ENCODE data around the gene TEX36.
"Not testable (repeated sequence)": the region's sequence is repeated elsewhere in the genome, so short reads cannot be mapped to it uniquely, and the experiment has no call there.

TEX36 gene

DNA sequence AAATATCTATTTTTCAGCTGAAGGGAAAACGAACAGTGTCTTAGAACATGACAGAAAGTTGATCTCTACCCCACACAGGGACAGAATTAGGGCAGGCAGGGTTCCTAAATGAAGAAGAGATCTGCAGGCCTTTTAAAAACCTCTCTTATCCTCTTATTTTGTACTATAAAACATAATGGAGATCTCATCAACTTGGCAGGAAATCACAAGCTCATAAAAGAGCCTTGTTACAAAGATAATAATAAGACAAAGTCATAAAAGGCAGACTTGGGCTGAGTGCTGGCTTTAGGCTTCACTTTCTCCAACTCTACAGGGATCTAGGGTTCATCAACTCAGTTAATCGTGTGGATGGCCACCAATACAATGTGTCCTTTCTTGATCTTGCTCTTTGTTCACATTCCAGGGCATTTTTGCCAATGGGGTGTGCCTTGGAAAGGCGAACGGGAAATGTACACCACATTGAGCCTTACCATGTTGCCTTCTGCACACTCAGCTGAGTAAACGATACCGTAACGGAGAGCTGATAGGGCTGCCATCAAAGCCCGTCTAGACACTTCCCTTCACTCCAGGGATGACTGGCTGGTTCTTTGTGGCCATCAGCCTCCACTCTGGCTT, 7.1 kb upstream of the TEX36 start:
- no peak overlapping the region for H3K9ac ChIP-seq (ENCODE audit: low read length)
- H3K9me3 ChIP-seq (ENCODE audit: low read length) = no peaks in the 10 kb centered on the region
- H3K4me1 ChIP-seq (ENCODE audit: insufficient read depth, low read length) = no peaks in the 10 kb centered on the region
- no peaks in the 10 kb centered on the region for H3K27me3 ChIP-seq (ENCODE audit: control insufficient read depth in 1 of 2, insufficient read depth in 2 of 2, low read length in 2 of 2)
- H3K36me3 ChIP-seq (ENCODE audit: insufficient read depth, low read length) = no peaks in the 10 kb centered on the region
- H3K27ac ChIP-seq (ENCODE audit: low read depth, low read length) = no peak overlapping the region
- H3K4me3 ChIP-seq (ENCODE audit: low read depth in 1 of 2, low read length in 2 of 2) = no peak overlapping the region

DNA sequence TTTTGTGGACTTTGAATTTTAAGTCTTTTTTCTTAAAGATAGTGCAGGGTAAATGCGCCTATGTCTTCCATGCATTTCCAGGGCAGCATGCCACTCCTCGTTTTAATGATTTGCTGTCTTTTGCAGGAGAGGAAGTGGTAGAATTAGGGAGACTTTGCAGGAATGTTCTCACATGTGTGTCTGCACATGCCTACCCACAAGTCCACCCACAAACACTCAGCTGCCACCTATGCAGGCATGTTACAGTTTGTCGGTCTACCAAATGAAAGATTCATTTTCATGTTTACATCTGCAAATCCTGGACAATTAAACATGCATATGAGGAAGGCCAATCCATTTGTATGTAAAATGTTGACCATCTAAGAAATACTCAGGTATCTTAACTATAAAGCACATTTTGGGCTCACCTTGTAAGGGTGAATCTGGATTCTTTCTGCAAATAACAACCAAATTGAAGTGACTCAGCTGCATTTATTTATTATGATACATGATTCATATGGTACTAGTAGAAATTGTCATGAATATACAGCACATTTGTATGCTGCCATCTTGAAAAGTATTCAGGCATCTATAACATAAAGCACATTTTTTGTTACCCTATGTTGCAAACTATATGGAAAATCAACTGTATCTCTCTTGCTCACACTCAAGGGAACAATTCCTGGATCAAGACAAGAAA, 4.7 kb upstream of the TEX36 start:
- H3K36me3 ChIP-seq (ENCODE audit: insufficient read depth, low read length) = no peaks in the 10 kb centered on the region
- no peaks in the 10 kb centered on the region for H3K27me3 ChIP-seq (ENCODE audit: control insufficient read depth in 1 of 2, insufficient read depth in 2 of 2, low read length in 2 of 2)
- no peak overlapping the region for H3K9ac ChIP-seq (ENCODE audit: low read length)
- no peaks in the 10 kb centered on the region for H3K4me1 ChIP-seq (ENCODE audit: insufficient read depth, low read length)
- H3K27ac ChIP-seq (ENCODE audit: low read depth, low read length) = no peak overlapping the region
- H3K9me3 ChIP-seq (ENCODE audit: low read length) = no peaks in the 10 kb centered on the region
- H3K4me3 ChIP-seq (ENCODE audit: low read depth in 1 of 2, low read length in 2 of 2) = no peak overlapping the region

DNA sequence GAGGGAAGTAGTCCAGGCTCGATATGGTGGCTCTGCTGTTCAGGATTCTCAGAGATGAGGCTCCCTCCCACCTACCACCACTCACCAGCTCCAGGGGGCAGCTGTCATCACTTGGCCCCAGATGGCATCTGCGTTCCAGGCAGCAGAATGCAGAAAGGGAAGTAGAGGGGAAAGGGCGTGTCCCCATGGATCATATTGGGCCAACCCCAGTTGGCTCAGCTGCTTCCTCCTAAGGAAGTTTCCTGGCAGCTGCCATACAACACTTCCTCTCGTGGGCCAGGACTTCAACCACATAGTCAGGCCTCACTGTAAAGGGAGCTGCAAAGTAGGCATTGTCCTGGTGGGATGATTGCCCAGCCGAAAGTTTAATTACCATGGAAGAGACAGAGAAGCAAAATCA, 1.6 kb upstream of the TEX36 start:
- Histone ChIP-seq H3K27me3 (ENCODE audit: control insufficient read depth in 1 of 2, insufficient read depth in 2 of 2, low read length in 2 of 2) (no peaks in the 10 kb centered on the region), H3K4me1 (ENCODE audit: insufficient read depth, low read length) (no peaks in the 10 kb centered on the region)

DNA sequence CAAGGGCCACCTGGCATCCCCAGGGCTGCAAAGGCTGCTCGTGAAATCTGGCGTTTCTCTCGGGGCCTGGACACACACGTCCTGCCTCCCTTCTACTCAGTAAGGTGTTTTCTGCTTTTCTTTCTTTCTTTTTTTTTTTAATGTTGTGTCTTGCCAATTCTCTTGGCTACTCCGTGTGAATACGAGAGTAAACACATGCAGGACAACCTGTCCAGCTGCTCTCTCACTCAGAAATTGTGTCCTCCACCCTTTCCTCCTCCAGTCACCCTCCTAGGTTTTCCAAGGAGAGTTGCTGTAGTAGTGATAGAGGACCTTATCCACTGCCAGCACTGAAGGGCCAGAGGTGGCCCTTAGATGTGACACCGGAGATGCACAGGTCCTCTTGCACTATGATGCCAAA, 858 bp upstream of the TEX36 start:
- Histone ChIP-seq H3K27me3 (ENCODE audit: control insufficient read depth in 1 of 2, insufficient read depth in 2 of 2, low read length in 2 of 2) (no peaks in the 10 kb centered on the region), H3K27ac (ENCODE audit: low read depth, low read length) (no peak overlapping the region), H3K36me3 (ENCODE audit: insufficient read depth, low read length) (no peaks in the 10 kb centered on the region), H3K4me1 (ENCODE audit: insufficient read depth, low read length) (no peaks in the 10 kb centered on the region), H3K4me3 (ENCODE audit: low read depth in 1 of 2, low read length in 2 of 2) (no peak overlapping the region), H3K9ac (ENCODE audit: low read length) (no peak overlapping the region), H3K9me3 (ENCODE audit: low read length) (no peaks in the 10 kb centered on the region)

More for the DNA sequence above, 1.6 kb upstream of the TEX36 start:
- H3K4me3 ChIP-seq (ENCODE audit: low read depth in 1 of 2, low read length in 2 of 2) = no peak overlapping the region
- no peak overlapping the region for H3K9ac ChIP-seq (ENCODE audit: low read length)
- no peaks in the 10 kb centered on the region for H3K36me3 ChIP-seq (ENCODE audit: insufficient read depth, low read length)
- H3K9me3 ChIP-seq (ENCODE audit: low read length) = no peaks in the 10 kb centered on the region
- H3K27ac ChIP-seq (ENCODE audit: low read depth, low read length) = no peak overlapping the region

DNA sequence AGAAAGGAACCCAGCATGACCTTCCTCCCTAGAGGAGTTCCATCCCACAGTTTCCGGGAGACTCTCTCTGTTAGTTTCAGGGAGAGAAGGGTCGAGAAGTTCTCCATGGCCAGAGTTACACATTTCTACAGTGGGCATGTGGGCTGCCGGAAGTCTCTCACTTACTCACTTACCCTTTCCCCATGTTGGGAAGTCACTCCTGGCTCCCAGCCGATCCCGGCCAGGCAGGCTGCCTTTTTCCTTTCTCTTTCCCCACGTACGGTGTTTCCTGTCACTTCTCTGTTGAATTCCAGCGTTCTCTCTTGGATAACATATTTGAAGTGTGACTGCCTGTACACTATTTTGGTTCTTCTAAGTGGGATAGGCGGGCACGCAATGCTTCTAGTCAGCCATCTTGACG, 3.5 kb downstream of the TEX36 start:
- Histone ChIP-seq H3K4me1 (ENCODE audit: insufficient read depth, low read length) (no peaks in the 10 kb centered on the region), H3K36me3 (ENCODE audit: insufficient read depth, low read length) (no peaks in the 10 kb centered on the region), H3K9ac (ENCODE audit: low read length) (no peak overlapping the region), H3K27ac (ENCODE audit: low read depth, low read length) (no peak overlapping the region), H3K27me3 (ENCODE audit: control insufficient read depth in 1 of 2, insufficient read depth in 2 of 2, low read length in 2 of 2) (no peaks in the 10 kb centered on the region), H3K9me3 (ENCODE audit: low read length) (no peaks in the 10 kb centered on the region), H3K4me3 (ENCODE audit: low read depth in 1 of 2, low read length in 2 of 2) (no peak overlapping the region)

DNA sequence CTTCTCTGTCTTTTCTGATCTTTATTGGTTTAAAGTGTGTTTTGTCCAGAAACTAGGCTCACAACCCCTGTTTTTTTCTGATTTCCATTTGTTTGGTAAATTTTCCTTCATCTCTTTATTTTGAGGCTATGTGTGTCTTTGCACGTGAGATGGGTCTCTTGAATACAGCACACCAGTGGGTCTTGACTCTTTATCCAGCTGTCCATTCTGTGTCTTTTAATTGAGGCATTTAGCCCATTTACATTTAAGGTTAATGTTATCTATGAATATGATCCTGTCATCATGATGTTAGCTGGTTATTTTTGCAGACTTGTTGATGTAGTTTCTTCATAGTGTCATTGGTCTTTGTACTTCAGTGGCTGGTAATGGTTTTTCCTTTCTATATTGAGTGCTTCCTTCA, 10.1 kb downstream of the TEX36 start:
- H3K9me3 ChIP-seq (ENCODE audit: low read length) = no peaks in the 10 kb centered on the region
- H3K27me3 ChIP-seq (ENCODE audit: control insufficient read depth in 1 of 2, insufficient read depth in 2 of 2, low read length in 2 of 2) = no peaks in the 10 kb centered on the region
- no peak overlapping the region for H3K4me3 ChIP-seq (ENCODE audit: low read depth in 1 of 2, low read length in 2 of 2)
- no peaks in the 10 kb centered on the region for H3K4me1 ChIP-seq (ENCODE audit: insufficient read depth, low read length)
- no peak overlapping the region for H3K9ac ChIP-seq (ENCODE audit: low read length)
- H3K36me3 ChIP-seq (ENCODE audit: insufficient read depth, low read length) = no peaks in the 10 kb centered on the region
- no peak overlapping the region for H3K27ac ChIP-seq (ENCODE audit: low read depth, low read length)

DNA sequence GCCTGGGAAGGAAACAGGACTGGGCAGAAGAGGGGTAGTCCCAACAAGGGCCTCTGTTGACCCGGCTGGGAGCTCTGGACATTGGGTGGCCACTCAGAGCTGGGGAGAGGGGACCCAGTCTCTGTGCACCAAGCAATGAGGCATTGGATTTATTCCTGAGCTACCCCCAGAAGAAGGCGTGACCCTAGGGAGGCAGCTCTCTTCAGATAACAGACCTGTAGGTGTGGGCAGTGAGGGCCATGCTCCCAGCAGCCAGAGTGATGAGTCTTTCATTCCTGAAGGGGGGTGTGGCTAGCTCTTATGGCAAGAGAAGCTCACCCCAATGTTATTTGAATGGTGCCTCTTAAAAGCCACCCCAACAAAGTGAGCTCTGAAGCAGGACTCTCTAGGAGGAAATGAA, 20.4 kb downstream of the TEX36 start:
- no peak overlapping the region for H3K27ac ChIP-seq (ENCODE audit: low read depth, low read length)
- no peaks in the 10 kb centered on the region for H3K36me3 ChIP-seq (ENCODE audit: insufficient read depth, low read length)
- no peaks in the 10 kb centered on the region for H3K9me3 ChIP-seq (ENCODE audit: low read length)
- H3K4me1 ChIP-seq (ENCODE audit: insufficient read depth, low read length) = no peaks in the 10 kb centered on the region
- no peak overlapping the region for H3K9ac ChIP-seq (ENCODE audit: low read length)
- no peaks in the 10 kb centered on the region for H3K27me3 ChIP-seq (ENCODE audit: control insufficient read depth in 1 of 2, insufficient read depth in 2 of 2, low read length in 2 of 2)
- H3K4me3 ChIP-seq (ENCODE audit: low read depth in 1 of 2, low read length in 2 of 2) = no peak overlapping the region

DNA sequence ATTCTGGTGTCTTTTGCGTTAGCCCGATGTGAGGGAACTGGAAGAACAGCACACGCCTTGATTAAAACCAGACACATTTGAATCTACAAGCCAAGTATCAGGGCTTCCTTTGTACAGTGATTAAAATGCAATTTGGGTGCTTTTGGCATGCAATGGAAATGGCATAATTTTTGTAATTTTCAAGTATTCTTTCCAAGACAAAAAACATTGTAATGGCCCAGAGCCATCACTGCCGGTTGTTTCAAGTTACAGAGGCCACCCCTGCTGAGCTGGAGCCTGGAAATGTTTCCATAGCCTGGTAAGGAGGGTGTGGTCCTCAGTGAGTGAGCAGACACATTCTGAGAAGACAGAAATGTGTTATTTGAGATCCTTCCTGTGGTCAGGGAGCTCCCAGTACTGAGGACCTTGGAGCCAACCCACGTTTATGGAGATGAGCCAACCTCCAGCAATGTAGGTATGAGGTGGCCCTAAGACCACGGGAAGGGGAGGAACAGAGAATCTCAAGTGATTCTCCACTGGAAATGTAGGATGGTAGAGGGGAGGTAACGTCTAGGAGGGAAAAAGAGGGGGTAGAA, 20.9 kb downstream of the TEX36 start:
- Histone ChIP-seq H3K27ac (ENCODE audit: low read depth, low read length) (no peak overlapping the region), H3K9ac (ENCODE audit: low read length) (no peak overlapping the region), H3K4me1 (ENCODE audit: insufficient read depth, low read length) (no peaks in the 10 kb centered on the region), H3K9me3 (ENCODE audit: low read length) (no peaks in the 10 kb centered on the region), H3K36me3 (ENCODE audit: insufficient read depth, low read length) (no peaks in the 10 kb centered on the region), H3K27me3 (ENCODE audit: control insufficient read depth in 1 of 2, insufficient read depth in 2 of 2, low read length in 2 of 2) (no peaks in the 10 kb centered on the region), H3K4me3 (ENCODE audit: low read depth in 1 of 2, low read length in 2 of 2) (no peak overlapping the region)

DNA sequence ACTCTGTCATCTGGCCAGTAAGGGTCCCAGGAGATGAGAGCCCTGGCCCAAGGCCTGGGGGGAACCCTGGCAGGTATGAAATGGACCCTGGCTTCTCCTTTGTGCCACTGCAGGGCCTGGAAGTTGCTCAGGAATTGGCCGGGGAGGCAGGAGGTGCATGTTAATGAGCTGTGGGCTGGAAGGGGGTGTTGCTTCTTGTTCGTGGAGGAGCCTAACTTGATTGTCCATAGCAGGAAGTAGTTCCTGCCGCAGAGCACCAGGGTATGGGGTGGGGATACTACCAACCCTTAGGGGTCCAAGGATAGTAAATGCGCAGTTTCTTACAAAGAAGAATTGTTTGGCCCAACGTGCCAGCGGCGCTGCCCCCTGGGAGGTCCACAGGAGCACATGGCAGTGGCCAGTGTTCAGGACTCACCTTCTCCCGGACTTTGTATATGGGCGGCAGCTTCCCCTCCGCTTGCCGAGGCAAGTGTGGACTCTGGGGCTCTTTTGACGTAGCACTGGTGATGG, 21.5 kb downstream of the TEX36 start:
- H3K27me3 ChIP-seq (ENCODE audit: control insufficient read depth in 1 of 2, insufficient read depth in 2 of 2, low read length in 2 of 2) = no peaks in the 10 kb centered on the region
- H3K9ac ChIP-seq (ENCODE audit: low read length) = no peak overlapping the region
- no peaks in the 10 kb centered on the region for H3K4me1 ChIP-seq (ENCODE audit: insufficient read depth, low read length)
- H3K4me3 ChIP-seq (ENCODE audit: low read depth in 1 of 2, low read length in 2 of 2) = no peak overlapping the region
- no peaks in the 10 kb centered on the region for H3K9me3 ChIP-seq (ENCODE audit: low read length)
- no peak overlapping the region for H3K27ac ChIP-seq (ENCODE audit: low read depth, low read length)
- no peaks in the 10 kb centered on the region for H3K36me3 ChIP-seq (ENCODE audit: insufficient read depth, low read length)

DNA sequence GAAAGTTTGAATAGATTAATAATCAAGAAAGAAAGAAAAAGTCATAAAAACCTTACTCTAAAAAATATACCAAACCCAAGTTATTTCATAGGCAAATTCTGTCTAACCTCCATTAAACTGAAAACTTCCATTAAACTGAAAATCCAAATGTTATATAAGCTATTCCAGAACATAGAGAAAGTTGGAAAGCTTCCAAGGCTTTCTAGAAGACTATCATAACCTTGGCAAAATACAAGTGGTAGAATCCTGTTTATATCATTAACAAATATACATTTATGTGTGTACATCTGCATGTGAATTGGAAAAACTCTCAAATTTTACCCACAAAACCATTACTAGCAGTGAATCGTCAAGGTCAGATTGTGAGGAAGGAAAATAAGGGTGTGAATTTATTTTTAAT, 23.9 kb downstream of the TEX36 start:
- Histone ChIP-seq H3K9me3 (ENCODE audit: low read length) (no peaks in the 10 kb centered on the region), H3K9ac (ENCODE audit: low read length) (no peak overlapping the region), H3K4me1 (ENCODE audit: insufficient read depth, low read length) (no peaks in the 10 kb centered on the region), H3K27me3 (ENCODE audit: control insufficient read depth in 1 of 2, insufficient read depth in 2 of 2, low read length in 2 of 2) (no peaks in the 10 kb centered on the region), H3K36me3 (ENCODE audit: insufficient read depth, low read length) (no peaks in the 10 kb centered on the region), H3K27ac (ENCODE audit: low read depth, low read length) (no peak overlapping the region), H3K4me3 (ENCODE audit: low read depth in 1 of 2, low read length in 2 of 2) (no peak overlapping the region)

DNA sequence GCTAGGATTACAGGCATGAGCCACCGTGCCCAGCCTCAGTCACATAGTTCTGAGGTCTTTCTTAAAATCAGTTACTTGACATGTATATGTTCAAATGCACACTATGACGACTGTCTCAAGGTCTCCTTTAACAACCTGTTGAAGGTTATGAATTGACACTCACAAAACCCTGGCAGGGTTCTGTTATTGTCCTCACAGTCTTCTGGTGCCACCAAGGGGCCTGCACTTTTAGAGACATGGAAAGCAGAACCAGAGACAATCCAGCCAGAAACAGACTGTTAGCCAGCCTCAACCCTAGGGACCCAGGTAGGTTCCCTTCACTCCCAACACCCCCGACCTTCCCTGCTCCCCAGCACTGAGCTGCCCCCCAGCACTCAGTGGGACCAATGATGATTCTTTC, 26.4 kb downstream of the TEX36 start:
- Histone ChIP-seq H3K9me3 (ENCODE audit: low read length) (no peaks in the 10 kb centered on the region), H3K27me3 (ENCODE audit: control insufficient read depth in 1 of 2, insufficient read depth in 2 of 2, low read length in 2 of 2) (no peaks in the 10 kb centered on the region), H3K27ac (ENCODE audit: low read depth, low read length) (no peak overlapping the region), H3K9ac (ENCODE audit: low read length) (no peak overlapping the region), H3K4me3 (ENCODE audit: low read depth in 1 of 2, low read length in 2 of 2) (no peak overlapping the region), H3K4me1 (ENCODE audit: insufficient read depth, low read length) (no peaks in the 10 kb centered on the region), H3K36me3 (ENCODE audit: insufficient read depth, low read length) (no peaks in the 10 kb centered on the region)

DNA sequence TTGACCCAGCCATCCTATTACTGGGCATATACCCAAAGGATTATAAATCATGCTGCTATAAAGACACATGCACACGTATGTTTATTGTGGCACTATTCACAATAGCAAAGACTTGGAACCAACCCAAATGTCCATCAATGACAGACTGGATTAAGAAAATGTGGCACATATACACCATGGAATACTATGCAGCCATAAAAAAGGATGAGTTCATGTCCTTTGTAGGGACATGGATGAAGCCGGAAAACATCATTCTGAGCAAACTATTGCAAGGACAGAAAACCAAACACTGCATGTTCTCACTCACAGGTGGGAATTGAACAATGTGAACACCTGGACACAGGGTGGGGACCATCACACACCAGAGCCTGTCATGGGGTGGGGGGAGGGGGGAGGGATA, 29.9 kb downstream of the TEX36 start:
- not testable (repeated sequence) for H3K36me3 ChIP-seq (ENCODE audit: insufficient read depth, low read length); H3K4me1 ChIP-seq (ENCODE audit: insufficient read depth, low read length); H3K9me3 ChIP-seq (ENCODE audit: low read length); H3K9ac ChIP-seq (ENCODE audit: low read length); H3K27ac ChIP-seq (ENCODE audit: low read depth, low read length); H3K27me3 ChIP-seq (ENCODE audit: control insufficient read depth in 1 of 2, insufficient read depth in 2 of 2, low read length in 2 of 2); H3K4me3 ChIP-seq (ENCODE audit: low read depth in 1 of 2, low read length in 2 of 2)
